Endothelial cell of umbilical vein (primary cell): Measurements from ENCODE around the gene NR6A1. TPM values are rescaled to one million over a fixed set of nuclear protein-coding genes. Genes with fewer than 3 reads are reported as not detected.

Experiments
- BruUV-seq: library from RNA; stranded (reverse); fragments of 400-500 nt; replicated peaks from 2 replicates; lab custom pipeline; 2021; lab: Mats Ljungman, UMichigan
- CTCF ChIA-PET: fragments of 300-600, 350-600 bp; sonication (Branson Sonifier 250); formaldehyde crosslinking; loops from one replicate; lab custom pipeline; 2021; ENCODE audit warnings: antibody characterized with exemption, inconsistent platforms; lab: Charles Lee
- POLR2A ChIA-PET: fragments of 300-600, 350-600 bp; sonication (Branson Sonifier 250); formaldehyde crosslinking; loops from one replicate; lab custom pipeline; 2021; ENCODE audit warnings: antibody characterized with exemption, inconsistent platforms; lab: Charles Lee
- DNase-seq: peaks from one replicate; pipeline ENCODE4 v3.0.0-alpha.2; 2011; ENCODE audit warnings: low read depth, low spot score
- FAIRE-seq: peaks from 2 replicates; lab custom pipeline; 2011; peaks lifted over from hg19 to GRCh38; lab: Jason Lieb, UNC
- H2AFZ ChIP-seq: 2 replicates; pipeline ENCODE4 v1.6.0; 2012; ENCODE audit warnings: low read depth, low read length, control low read depth, inconsistent platforms
- H3K27ac ChIP-seq: 2 replicates; pipeline ENCODE4 v1.5.1; 2011; ENCODE audit warnings: low read depth, mild to moderate bottlenecking, control low read depth, low read length, moderate library complexity; ENCODE audit not compliant: insufficient read depth
- H3K27me3 ChIP-seq, 2 experiments: 2 replicates each; pipeline versions ENCODE4 v1.6.0 to v1.6.1; 2011; ENCODE audit warnings: low read length in 2 of 2, mixed read lengths in 1 of 2; ENCODE audit not compliant: control insufficient read depth in 2 of 2, insufficient read depth in 2 of 2
- H3K36me3 ChIP-seq, 2 experiments: 2 replicates in 1 of 2; 3 replicates in 1 of 2; pipeline ENCODE4 v1.5.1; 2011; ENCODE audit warnings: low read length in 2 of 2, mild to moderate bottlenecking in 1 of 2, moderate library complexity in 1 of 2; ENCODE audit not compliant: control insufficient read depth in 2 of 2, insufficient read depth in 2 of 2; ENCODE audit errors: extremely low read depth in 1 of 2
- H3K4me1 ChIP-seq: 3 replicates; pipeline ENCODE4 v1.5.1; 2011; ENCODE audit warnings: mild to moderate bottlenecking, low read length; ENCODE audit not compliant: control insufficient read depth, insufficient read depth; ENCODE audit errors: extremely low read depth
- H3K4me2 ChIP-seq: 2 replicates; pipeline ENCODE4 v1.6.1; 2011; ENCODE audit warnings: low read length, control low read depth, mixed read lengths; ENCODE audit not compliant: insufficient read depth
- H3K4me3 ChIP-seq, 3 experiments: fragments of 200-600 bp in 1 of 3; sonication (generic), shearing (Covaris generic) in 1 of 3; replicated peaks in 1 of 3; 2 replicates each; pipeline ENCODE4 v1.5.1; 2011 to 2016; ENCODE audit warnings: control low read depth in 3 of 3, low read length in 3 of 3, mild to moderate bottlenecking in 2 of 3, inconsistent platforms in 1 of 3, low read depth in 1 of 3, moderate library complexity in 1 of 3; ENCODE audit not compliant: insufficient read depth in 1 of 3
- H3K79me2 ChIP-seq: 2 replicates; pipeline ENCODE4 v1.6.0; 2012; ENCODE audit warnings: low read length, inconsistent platforms; ENCODE audit not compliant: control insufficient read depth, insufficient read depth
- H3K9ac ChIP-seq: replicated peaks from 2 replicates; pipeline ENCODE3; 2011; ENCODE audit warnings: low read length, control low read depth; ENCODE audit not compliant: insufficient read depth; ENCODE audit errors: extremely low read depth
- H3K9me1 ChIP-seq: replicated peaks from 3 replicates; pipeline ENCODE4 v1.6.0; 2011; ENCODE audit warnings: mild to moderate bottlenecking, low read length; ENCODE audit not compliant: control insufficient read depth, insufficient read depth; ENCODE audit errors: extremely low read depth
- H3K9me3 ChIP-seq: replicated peaks from 2 replicates; pipeline ENCODE4 v1.5.1; 2012; ENCODE audit warnings: low read length, inconsistent platforms; ENCODE audit not compliant: control insufficient read depth, insufficient read depth
- H4K20me1 ChIP-seq: replicated peaks from 2 replicates; pipeline ENCODE3; 2011; ENCODE audit warnings: mild to moderate bottlenecking, low read length; ENCODE audit not compliant: control insufficient read depth, insufficient read depth; ENCODE audit errors: extremely low read depth
- CTCF ChIP-seq, 2 donors: IDR thresholded peaks; 1 replicate in 1 of 2; 2 replicates in 1 of 2; pipeline ENCODE4 v1.5.1; 2011; ENCODE audit warnings: low read length in 2 of 2, mild to moderate bottlenecking in 2 of 2, moderate library complexity in 2 of 2, control low read depth in 1 of 2, inconsistent platforms in 1 of 2, low read depth in 1 of 2; ENCODE audit not compliant: insufficient read depth in 1 of 2; ENCODE audit errors: extremely low read depth in 1 of 2
- EZH2 ChIP-seq: IDR thresholded peaks from 2 replicates; pipeline ENCODE4 v1.6.1; 2012; ENCODE audit warnings: borderline replicate concordance, low read depth, mild to moderate bottlenecking, moderate library complexity, low read length, inconsistent platforms; ENCODE audit not compliant: severe bottlenecking
- FOS ChIP-seq: IDR thresholded peaks from 2 replicates; pipeline ENCODE4 v1.6.1; 2011; ENCODE audit warnings: mild to moderate bottlenecking, low read length, moderate library complexity, borderline replicate concordance; ENCODE audit not compliant: insufficient read depth
- GATA2 ChIP-seq: IDR thresholded peaks from 2 replicates; pipeline ENCODE4 v1.7.0; 2011; ENCODE audit warnings: low read depth, mild to moderate bottlenecking, moderate library complexity, mixed read lengths, low read length; ENCODE audit not compliant: insufficient read length, insufficient read depth
- JUN ChIP-seq: IDR thresholded peaks from 2 replicates; pipeline ENCODE4 v1.6.1; 2011; ENCODE audit warnings: borderline replicate concordance, low read depth; ENCODE audit not compliant: insufficient read length, insufficient read depth
- MAX ChIP-seq: IDR thresholded peaks from 2 replicates; pipeline ENCODE4 v1.6.1; 2011; ENCODE audit not compliant: insufficient read depth, insufficient read length
- MYC ChIP-seq: IDR thresholded peaks from one replicate; pipeline ENCODE4 v1.6.1; 2011; ENCODE audit warnings: mild to moderate bottlenecking, low read depth, low read length
- POLR2A ChIP-seq: IDR thresholded peaks from 2 replicates; pipeline ENCODE4 v1.6.1; 2012; ENCODE audit warnings: low read depth, mild to moderate bottlenecking, control low read depth, low read length
- POLR2AphosphoS5 ChIP-seq: IDR thresholded peaks from 2 replicates; pipeline ENCODE4 v1.6.1; 2012; ENCODE audit warnings: low read depth, mild to moderate bottlenecking, control low read depth, low read length, moderate library complexity; ENCODE audit not compliant: insufficient read depth
- dilution Hi-C: fragments of 300-500 bp; cut with MboI; formaldehyde crosslinking; loops from one replicate; pipeline ENCODE4 v1.15.0; 2019; ENCODE audit warnings: low sequenced_read_pairs; ENCODE audit not compliant: extremely low pct_ligation_motif_present
- intact Hi-C: fragments of 100-400 bp; cut with micrococcal nuclease; formaldehyde crosslinking; loops from one replicate; pipeline ENCODE4 v1.10.0; 2022
- polyA plus RNA-seq, 4 experiments: library from polyadenylated mRNA; depleted of rRNA in 3 of 4; stranded (reverse) in 3 of 4; unstranded in 1 of 4; fragments of >200 nt; gene quantifications; 2 replicates each; pipeline versions ENCODE4 v1.2.1 to v1.2.3, GENCODE V29; 2011 to 2012; ENCODE audit warnings: missing spikeins in 1 of 4
- total RNA-seq: library from RNA; stranded (reverse); gene quantifications from 2 replicates; pipeline ENCODE4 v1.2.3, GENCODE V29; 2021

NR6A1 gene
- total and polyA plus RNA-seq, 2 donors (not counting 3 experiments of a cell fraction or from before 2014, with no cell fraction given), result 0.17 to 1.2 TPM

- DNase-seq (peak; percentile 59), FAIRE-seq (peak; percentile 84)
- CTCF ChIA-PET, result interaction anchor here (0.6 to 3.9 kb wide), 26 partner anchors 10 to 301 kb away, joined by 3 to 51 read pairs (median 4); partner anchors contain the start of gene WDR38
- no peaks in the 10 kb centered on the region for H3K9me3 ChIP-seq
- H3K36me3 ChIP-seq, result no peaks in the 10 kb centered on the region
- TF ChIP-seq POLR2AphosphoS5 (no peak), CTCF (IDR thresholded peaks at IDR 0.05; ENCODE audit: extremely low read depth in 1 of 2, insufficient read depth in 1 of 2, low read depth in 1 of 2, low read length in 2 of 2) (peak; percentile 61 to 62)
- POLR2A ChIA-PET, result no interaction called here
- dilution Hi-C loops (no loop called here), intact Hi-C loops (loop anchor here (1.0 to 5.0 kb wide), 3 partner anchors 161 to 216 kb away; no protein-coding TSS in a partner anchor)
- no peak overlapping the region for H3K27ac ChIP-seq
- H4K20me1 ChIP-seq, result no peaks in the 10 kb centered on the region
- H3K4me1 ChIP-seq, result no peaks in the 10 kb centered on the region
- H2AFZ ChIP-seq, result no peak overlapping the region
- H3K4me3 ChIP-seq, result no peak overlapping the region
- H3K9ac ChIP-seq, result no peak overlapping the region
- no peaks in the 10 kb centered on the region for H3K9me1 ChIP-seq
- no TSS peak for BruUV-seq
- H3K27me3 ChIP-seq, result peaks cover 11 to 13% of the 10 kb centered on the region in 2 experiments
- no peak overlapping the region for H3K4me2 ChIP-seq
- no peaks in the 10 kb centered on the region for H3K79me2 ChIP-seq
Observed at GRCh38 chr9:124551472-124552272, 219.4 kb downstream of the NR6A1 start.

DNA sequence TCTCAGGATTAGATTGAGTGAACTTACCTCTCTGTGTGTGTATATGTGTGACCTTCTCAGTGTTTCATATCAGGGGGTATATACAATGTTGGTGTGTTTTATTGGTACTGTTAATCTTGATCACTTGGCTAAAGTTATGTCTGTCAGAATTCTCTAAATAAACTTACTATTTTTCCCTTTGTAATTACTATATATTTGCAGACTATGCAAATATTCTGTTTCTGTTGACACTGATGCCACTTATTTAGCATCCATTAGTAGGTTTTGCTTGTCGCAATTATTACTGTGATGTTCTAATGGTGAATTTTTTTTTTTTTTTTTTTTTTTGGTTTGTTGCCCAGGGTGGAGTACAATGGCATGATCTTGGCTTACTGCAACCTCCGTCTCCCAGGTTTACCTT is 221.0 kb downstream of the NR6A1 start:
- Histone ChIP-seq H3K79me2 (no peaks in the 10 kb centered on the region), H3K4me2 (no peak overlapping the region), H3K4me1 (no peaks in the 10 kb centered on the region), H2AFZ (no peak overlapping the region), H3K36me3 (no peaks in the 10 kb centered on the region), H3K9me3 (no peaks in the 10 kb centered on the region), H3K9ac (no peak overlapping the region), H4K20me1 (no peaks in the 10 kb centered on the region), H3K4me3 (no peak overlapping the region), H3K27me3 (peaks cover 13 to 16% of the 10 kb centered on the region in 2 experiments), H3K27ac (no peak overlapping the region), H3K9me1 (no peaks in the 10 kb centered on the region)
- intact Hi-C loops, result loop anchor here (5.0 kb wide), 1 partner anchor 217 kb away; no protein-coding TSS in a partner anchor
- BruUV-seq, result no TSS peak
- dilution Hi-C loops, result no loop called here
- ChIA-PET POLR2A (no interaction called here), CTCF (interaction anchor here (0.7 to 3.9 kb wide), 4 partner anchors 12 to 215 kb away, joined by 4 to 14 read pairs (median 6); no protein-coding TSS in a partner anchor)
- DNase-seq (no peak), FAIRE-seq (no peak)
- TF ChIP-seq MAX (no peak), FOS (no peak), JUN (no peak), EZH2 (no peak), POLR2A (no peak), MYC (no peak), GATA2 (no peak), POLR2AphosphoS5 (no peak), CTCF (IDR thresholded peaks at IDR 0.05; ENCODE audit: extremely low read depth in 1 of 2, insufficient read depth in 1 of 2, low read depth in 1 of 2, low read length in 2 of 2) (no peak)
